Measurements from ENCODE around the gene NISCH.

The NISCH gene

GRCh38 chr3:52502001-52502400 is 46.6 kb downstream of the NISCH start:
- Histone ChIP-seq H3K36me3 (ENCODE audit: insufficient read depth, low read length) (no peaks in the 10 kb centered on the region), H3K27me3 (ENCODE audit: insufficient read depth, low read length) (no peaks in the 10 kb centered on the region), H3K4me3 (ENCODE audit: low read length) (no peak overlapping the region), H3K4me1 (ENCODE audit: insufficient read depth, low read length) (no peaks in the 10 kb centered on the region), H3K27ac (ENCODE audit: low read depth, low read length) (no peak overlapping the region), H3K9me3 (ENCODE audit: insufficient read depth, low read depth, low read length) (no peaks in the 10 kb centered on the region), H3K9ac (ENCODE audit: low read depth, low read length) (no peak overlapping the region)
- 92% methylated on average over 11 of the region's 11 CpGs for WGBS

GRCh38 chr3:52502808-52503350 is 47.5 kb downstream of the NISCH start:
- 93% methylated on average over 11 of the region's 11 CpGs for WGBS
- H3K9ac ChIP-seq (ENCODE audit: low read depth, low read length), result no peak overlapping the region
- H3K4me1 ChIP-seq (ENCODE audit: insufficient read depth, low read length), result no peaks in the 10 kb centered on the region
- no peaks in the 10 kb centered on the region for H3K27me3 ChIP-seq (ENCODE audit: insufficient read depth, low read length)
- no peak overlapping the region for H3K27ac ChIP-seq (ENCODE audit: low read depth, low read length)
- no peaks in the 10 kb centered on the region for H3K9me3 ChIP-seq (ENCODE audit: insufficient read depth, low read depth, low read length)
- H3K4me3 ChIP-seq (ENCODE audit: low read length), result no peak overlapping the region
- no peaks in the 10 kb centered on the region for H3K36me3 ChIP-seq (ENCODE audit: insufficient read depth, low read length)

- 83% methylated on average over 23 of the region's 23 CpGs for WGBS
Observed at GRCh38 chr3:52503788-52504424, 48.5 kb downstream of the NISCH start.

GRCh38 chr3:52504977-52505376 is 49.6 kb downstream of the NISCH start:
- H3K36me3 ChIP-seq (ENCODE audit: insufficient read depth, low read length), result no peaks in the 10 kb centered on the region
- no peaks in the 10 kb centered on the region for H3K9me3 ChIP-seq (ENCODE audit: insufficient read depth, low read depth, low read length)
- no peak overlapping the region for H3K27ac ChIP-seq (ENCODE audit: low read depth, low read length)
- 82% methylated on average over 10 of the region's 10 CpGs for WGBS
- no peaks in the 10 kb centered on the region for H3K4me1 ChIP-seq (ENCODE audit: insufficient read depth, low read length)
- H3K9ac ChIP-seq (ENCODE audit: low read depth, low read length), result no peak overlapping the region
- H3K27me3 ChIP-seq (ENCODE audit: insufficient read depth, low read length), result no peaks in the 10 kb centered on the region
- H3K4me3 ChIP-seq (ENCODE audit: low read length), result no peak overlapping the region

More at GRCh38 chr3:52503788-52504424, 48.5 kb downstream of the NISCH start:
- Histone ChIP-seq H3K27ac (ENCODE audit: low read depth, low read length) (no peak overlapping the region), H3K9ac (ENCODE audit: low read depth, low read length) (no peak overlapping the region), H3K36me3 (ENCODE audit: insufficient read depth, low read length) (no peaks in the 10 kb centered on the region), H3K9me3 (ENCODE audit: insufficient read depth, low read depth, low read length) (no peaks in the 10 kb centered on the region), H3K4me3 (ENCODE audit: low read length) (no peak overlapping the region), H3K4me1 (ENCODE audit: insufficient read depth, low read length) (no peaks in the 10 kb centered on the region), H3K27me3 (ENCODE audit: insufficient read depth, low read length) (no peaks in the 10 kb centered on the region)

GRCh38 chr3:52506266-52506966 is 51.0 kb downstream of the NISCH start:
- no peaks in the 10 kb centered on the region for H3K9me3 ChIP-seq (ENCODE audit: insufficient read depth, low read depth, low read length)
- no peaks in the 10 kb centered on the region for H3K27me3 ChIP-seq (ENCODE audit: insufficient read depth, low read length)
- no peaks in the 10 kb centered on the region for H3K36me3 ChIP-seq (ENCODE audit: insufficient read depth, low read length)
- no peak overlapping the region for H3K27ac ChIP-seq (ENCODE audit: low read depth, low read length)
- H3K4me3 ChIP-seq (ENCODE audit: low read length), result no peak overlapping the region
- H3K9ac ChIP-seq (ENCODE audit: low read depth, low read length), result no peak overlapping the region
- 89% methylated on average over 27 of the region's 27 CpGs for WGBS
- no peaks in the 10 kb centered on the region for H3K4me1 ChIP-seq (ENCODE audit: insufficient read depth, low read length)

- no peak overlapping the region for H3K27ac ChIP-seq (ENCODE audit: low read depth, low read length)
- H3K27me3 ChIP-seq (ENCODE audit: insufficient read depth, low read length), result no peaks in the 10 kb centered on the region
- whole genome bisulfite sequencing, result 75% methylated on average over 5 of the region's 5 CpGs
- H3K4me3 ChIP-seq (ENCODE audit: low read length), result no peak overlapping the region
- H3K36me3 ChIP-seq (ENCODE audit: insufficient read depth, low read length), result no peaks in the 10 kb centered on the region
- H3K4me1 ChIP-seq (ENCODE audit: insufficient read depth, low read length), result no peaks in the 10 kb centered on the region
- no peaks in the 10 kb centered on the region for H3K9me3 ChIP-seq (ENCODE audit: insufficient read depth, low read depth, low read length)
- H3K9ac ChIP-seq (ENCODE audit: low read depth, low read length), result no peak overlapping the region
Observed at GRCh38 chr3:52507359-52507758, 52.0 kb downstream of the NISCH start.

GRCh38 chr3:52509753-52510328 is 54.4 kb downstream of the NISCH start:
- Histone ChIP-seq H3K27me3 (ENCODE audit: insufficient read depth, low read length) (no peaks in the 10 kb centered on the region; the same call in 1 of the 2 replicates), H3K36me3 (ENCODE audit: insufficient read depth, low read length) (no peaks in the 10 kb centered on the region), H3K27ac (ENCODE audit: low read depth, low read length) (no peak overlapping the region), H3K4me3 (ENCODE audit: low read length) (no peak overlapping the region), H3K4me1 (ENCODE audit: insufficient read depth, low read length) (no peaks in the 10 kb centered on the region), H3K9me3 (ENCODE audit: insufficient read depth, low read depth, low read length) (no peaks in the 10 kb centered on the region), H3K9ac (ENCODE audit: low read depth, low read length) (no peak overlapping the region)
- 89% methylated on average over 12 of the region's 12 CpGs for WGBS

- Histone ChIP-seq H3K36me3 (ENCODE audit: insufficient read depth, low read length) (no peaks in the 10 kb centered on the region), H3K27me3 (ENCODE audit: insufficient read depth, low read length) (no peaks in the 10 kb centered on the region; the same call in 1 of the 2 replicates)
Observed at GRCh38 chr3:52511509-52511908, 56.1 kb downstream of the NISCH start.

GRCh38 chr3:52512105-52512504 is 56.7 kb downstream of the NISCH start:
- no peak overlapping the region for H3K27ac ChIP-seq (ENCODE audit: low read depth, low read length)
- no peaks in the 10 kb centered on the region; the same call in 1 of the 2 replicates for H3K27me3 ChIP-seq (ENCODE audit: insufficient read depth, low read length)
- no peak overlapping the region for H3K9ac ChIP-seq (ENCODE audit: low read depth, low read length)
- H3K9me3 ChIP-seq (ENCODE audit: insufficient read depth, low read depth, low read length), result no peaks in the 10 kb centered on the region
- 71% methylated on average over 7 of the region's 8 CpGs for WGBS
- no peaks in the 10 kb centered on the region for H3K4me1 ChIP-seq (ENCODE audit: insufficient read depth, low read length)
- H3K36me3 ChIP-seq (ENCODE audit: insufficient read depth, low read length), result no peaks in the 10 kb centered on the region
- H3K4me3 ChIP-seq (ENCODE audit: low read length), result no peak overlapping the region

More at GRCh38 chr3:52511509-52511908, 56.1 kb downstream of the NISCH start:
- no peak overlapping the region for H3K27ac ChIP-seq (ENCODE audit: low read depth, low read length)
- H3K9ac ChIP-seq (ENCODE audit: low read depth, low read length), result no peak overlapping the region
- H3K9me3 ChIP-seq (ENCODE audit: insufficient read depth, low read depth, low read length), result no peaks in the 10 kb centered on the region
- H3K4me3 ChIP-seq (ENCODE audit: low read length), result no peak overlapping the region
- WGBS, result 86% methylated on average over 7 of the region's 7 CpGs
- no peaks in the 10 kb centered on the region for H3K4me1 ChIP-seq (ENCODE audit: insufficient read depth, low read length)

- no peak overlapping the region for H3K9ac ChIP-seq (ENCODE audit: low read depth, low read length)
- H3K4me1 ChIP-seq (ENCODE audit: insufficient read depth, low read length), result no peaks in the 10 kb centered on the region
- H3K9me3 ChIP-seq (ENCODE audit: insufficient read depth, low read depth, low read length), result no peaks in the 10 kb centered on the region
- no peak overlapping the region for H3K27ac ChIP-seq (ENCODE audit: low read depth, low read length)
- no peak overlapping the region for H3K4me3 ChIP-seq (ENCODE audit: low read length)
- H3K27me3 ChIP-seq (ENCODE audit: insufficient read depth, low read length), result no peaks in the 10 kb centered on the region; the same call in 1 of the 2 replicates
- 81% methylated on average over 17 of the region's 17 CpGs for WGBS
- no peaks in the 10 kb centered on the region for H3K36me3 ChIP-seq (ENCODE audit: insufficient read depth, low read length)
Observed at GRCh38 chr3:52512727-52513126, 57.3 kb downstream of the NISCH start.

- Histone ChIP-seq H3K4me1 (ENCODE audit: insufficient read depth, low read length) (no peaks in the 10 kb centered on the region), H3K9me3 (ENCODE audit: insufficient read depth, low read depth, low read length) (no peaks in the 10 kb centered on the region), H3K36me3 (ENCODE audit: insufficient read depth, low read length) (no peaks in the 10 kb centered on the region), H3K27me3 (ENCODE audit: insufficient read depth, low read length) (peaks cover 5% of the 10 kb centered on the region; the same call in 1 of the 2 replicates), H3K9ac (ENCODE audit: low read depth, low read length) (no peak overlapping the region), H3K4me3 (ENCODE audit: low read length) (no peak overlapping the region), H3K27ac (ENCODE audit: low read depth, low read length) (no peak overlapping the region)
- WGBS, result 88% methylated on average over 7 of the region's 7 CpGs
Observed at GRCh38 chr3:52513281-52513680, 57.9 kb downstream of the NISCH start.
